Measurements from ENCODE around the gene CDON.

Gene CDON

GRCh38 chr11:126062679-126063506 is at the start of gene CDON:
CDON (minus strand) TSS chr11:126062866; CDS start chr11:126023476, 39,390 bp downstream.
- peak; percentile 81 to 87 for DNase-seq (ENCODE audit: low read depth in 2 of 2)

GRCh38 chr11:126111458-126112116 is 48.9 kb upstream of the CDON start:
- no peak for DNase-seq (ENCODE audit: low read depth in 2 of 2)

- peak in 1 of 2 donors; percentile 2 for DNase-seq (ENCODE audit: low read depth in 2 of 2)
These were observed 47.5 kb upstream of the CDON start for GRCh38 chr11:126109941-126110731.

GRCh38 chr11:126106594-126107328 is 44.1 kb upstream of the CDON start:
- no peak for DNase-seq (ENCODE audit: low read depth in 2 of 2)

- no peak for DNase-seq (ENCODE audit: low read depth in 2 of 2)
These were observed 43.0 kb upstream of the CDON start for GRCh38 chr11:126105748-126106080.

- DNase-seq (ENCODE audit: low read depth in 2 of 2) = no peak
These were observed 42.5 kb upstream of the CDON start for GRCh38 chr11:126105022-126105747.

GRCh38 chr11:126104420-126104819 is 41.8 kb upstream of the CDON start:
- no peak for DNase-seq (ENCODE audit: low read depth in 2 of 2)

GRCh38 chr11:126103150-126103549 is 40.5 kb upstream of the CDON start:
- no peak for DNase-seq (ENCODE audit: low read depth in 2 of 2)

GRCh38 chr11:126102436-126102981 is 39.8 kb upstream of the CDON start:
- DNase-seq (ENCODE audit: low read depth in 2 of 2) = no peak

- no peak for DNase-seq (ENCODE audit: low read depth in 2 of 2)
These were observed 39.2 kb upstream of the CDON start for GRCh38 chr11:126101930-126102283.

- DNase-seq (ENCODE audit: low read depth in 2 of 2) = no peak
These were observed 38.7 kb upstream of the CDON start for GRCh38 chr11:126101251-126101929.

- DNase-seq (ENCODE audit: low read depth in 2 of 2) = no peak
These were observed 38.0 kb upstream of the CDON start for GRCh38 chr11:126100716-126101115.

- no peak for DNase-seq (ENCODE audit: low read depth in 2 of 2)
These were observed 35.6 kb upstream of the CDON start for GRCh38 chr11:126098204-126098769.

- no peak for DNase-seq (ENCODE audit: low read depth in 2 of 2)
These were observed 33.1 kb upstream of the CDON start for GRCh38 chr11:126095745-126096144.

GRCh38 chr11:126090452-126090851 is 27.8 kb upstream of the CDON start:
- no peak for DNase-seq (ENCODE audit: low read depth in 2 of 2)

- DNase-seq (ENCODE audit: low read depth in 2 of 2) = no peak
These were observed 26.3 kb upstream of the CDON start for GRCh38 chr11:126088999-126089398.

GRCh38 chr11:126086248-126086647 is 23.6 kb upstream of the CDON start:
- no peak for DNase-seq (ENCODE audit: low read depth in 2 of 2)

- no peak for DNase-seq (ENCODE audit: low read depth in 2 of 2)
These were observed 21.9 kb upstream of the CDON start for GRCh38 chr11:126084608-126084912.

GRCh38 chr11:126083829-126084607 is 21.4 kb upstream of the CDON start:
- DNase-seq (ENCODE audit: low read depth in 2 of 2) = peak in 1 of 2 donors; percentile 8
